ENCODE results near the gene SHROOM4. TPM values are rescaled to one million over a fixed set of nuclear protein-coding genes. Genes with fewer than 3 reads are reported as not detected.

Gene SHROOM4
- total and polyA plus RNA-seq, 9 donors: 4.5 to 8.4 (median 6.3) TPM

DNA sequence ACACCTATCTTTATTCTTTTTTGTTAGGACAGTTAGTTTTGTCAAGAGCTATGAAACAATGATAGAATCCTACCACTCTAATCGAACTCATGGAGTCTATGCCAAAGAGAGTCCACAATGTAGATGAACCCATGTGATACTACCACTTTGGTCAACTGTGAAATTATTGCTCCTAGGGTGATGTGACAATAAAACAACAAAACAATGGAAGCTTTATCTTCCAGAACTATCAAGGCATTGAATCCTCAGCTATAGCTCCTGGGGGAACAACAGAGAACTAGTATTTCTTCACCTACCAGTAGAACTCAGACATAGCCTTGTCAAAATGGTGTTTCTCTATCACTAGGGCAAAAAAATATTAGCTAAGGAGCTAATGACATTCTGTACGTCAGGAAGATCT lies 62.9 kb downstream of the SHROOM4 start:
- no peaks in the 10 kb centered on the region for H3K4me1 ChIP-seq (ENCODE audit: control insufficient read depth, insufficient read depth, low read length)
- no peaks in the 10 kb centered on the region for H3K36me3 ChIP-seq (ENCODE audit: control insufficient read depth, insufficient read depth, low read length)
- DNase-seq: no peak
- no CpG with 5 or more reads among the region's 2 CpGs for WGBS (ENCODE audit: insufficient coverage)
- H3K9me3 ChIP-seq (replicated peaks; ENCODE audit: control insufficient read depth, low read depth, low read length): no peaks in the 10 kb centered on the region
- H3K27ac ChIP-seq (ENCODE audit: low read length): no peak overlapping the region
- peaks cover 7% of the 10 kb centered on the region for H3K27me3 ChIP-seq (ENCODE audit: control insufficient read depth, insufficient read depth, low read length)
- no peak overlapping the region for H3K4me3 ChIP-seq (ENCODE audit: low read length)

DNA sequence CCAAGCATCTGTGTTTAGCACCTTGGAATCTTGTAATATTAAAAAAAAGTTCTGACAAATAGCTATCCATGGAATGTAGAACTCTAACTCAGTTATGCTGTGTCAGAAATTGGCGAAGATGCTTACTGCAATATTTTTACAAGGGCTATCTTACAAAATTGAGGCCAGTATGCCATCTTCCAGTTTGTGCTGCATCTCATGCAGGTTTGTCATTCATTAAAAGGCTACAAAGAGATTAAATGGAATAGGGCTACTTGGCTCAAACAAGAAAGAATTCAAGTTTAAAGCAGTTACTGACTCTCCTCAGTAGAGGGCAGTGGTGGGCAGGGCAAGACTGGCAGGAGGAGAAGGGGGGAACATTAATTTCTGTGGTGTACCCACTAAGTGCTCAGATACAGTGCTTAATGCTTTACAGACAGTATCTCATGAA lies 66.5 kb downstream of the SHROOM4 start:
- Histone ChIP-seq H3K27ac (ENCODE audit: low read length) (no peak overlapping the region), H3K9me3 (replicated peaks; ENCODE audit: control insufficient read depth, low read depth, low read length) (no peaks in the 10 kb centered on the region), H3K27me3 (ENCODE audit: control insufficient read depth, insufficient read depth, low read length) (peaks cover 13% of the 10 kb centered on the region), H3K4me3 (ENCODE audit: low read length) (no peak overlapping the region), H3K36me3 (ENCODE audit: control insufficient read depth, insufficient read depth, low read length) (no peaks in the 10 kb centered on the region), H3K4me1 (ENCODE audit: control insufficient read depth, insufficient read depth, low read length) (no peaks in the 10 kb centered on the region)
- WGBS (ENCODE audit: insufficient coverage): no CpG with 5 or more reads among the region's 1 CpG
- no peak for DNase-seq

DNA sequence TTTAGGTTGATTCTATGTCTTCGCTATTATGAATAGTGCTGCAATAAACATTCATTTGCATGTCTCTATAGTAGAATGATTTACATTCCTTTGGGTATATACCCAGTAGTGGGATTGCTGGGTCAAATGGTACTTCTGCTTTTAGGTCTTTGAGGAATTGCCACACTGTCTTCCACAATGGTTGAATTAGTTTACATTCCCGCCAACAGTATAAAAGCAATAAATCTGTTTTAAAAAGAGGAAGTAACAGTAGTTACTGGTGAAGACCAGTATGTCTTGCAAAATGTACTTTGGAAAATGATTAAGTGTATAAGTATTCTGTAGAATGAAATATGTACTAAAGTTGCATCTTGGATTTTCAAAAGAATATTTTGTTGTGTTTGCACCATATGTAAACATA lies 77.3 kb downstream of the SHROOM4 start:
- no peaks in the 10 kb centered on the region for H3K36me3 ChIP-seq (ENCODE audit: control insufficient read depth, insufficient read depth, low read length)
- H3K4me1 ChIP-seq (ENCODE audit: control insufficient read depth, insufficient read depth, low read length): no peaks in the 10 kb centered on the region
- H3K4me3 ChIP-seq (ENCODE audit: low read length): no peak overlapping the region
- no peaks in the 10 kb centered on the region for H3K9me3 ChIP-seq (replicated peaks; ENCODE audit: control insufficient read depth, low read depth, low read length)
- no peaks in the 10 kb centered on the region for H3K27me3 ChIP-seq (ENCODE audit: control insufficient read depth, insufficient read depth, low read length)
- no CpG with 5 or more reads among the region's 2 CpGs for WGBS (ENCODE audit: insufficient coverage)
- no peak for DNase-seq
- no peak overlapping the region for H3K27ac ChIP-seq (ENCODE audit: low read length)

- Histone ChIP-seq H3K27me3 (ENCODE audit: control insufficient read depth, insufficient read depth, low read length) (peaks cover 9% of the 10 kb centered on the region), H3K9me3 (replicated peaks; ENCODE audit: control insufficient read depth, low read depth, low read length) (no peaks in the 10 kb centered on the region), H3K4me1 (ENCODE audit: control insufficient read depth, insufficient read depth, low read length) (no peaks in the 10 kb centered on the region), H3K27ac (ENCODE audit: low read length) (no peak overlapping the region), H3K36me3 (ENCODE audit: control insufficient read depth, insufficient read depth, low read length) (no peaks in the 10 kb centered on the region), H3K4me3 (ENCODE audit: low read length) (no peak overlapping the region)
- no peak for DNase-seq
- WGBS (ENCODE audit: insufficient coverage): 17% methylated on average over 1 of the region's 3 CpGs
Observed at GRCh38 chrX:50726296-50726695, 87.7 kb downstream of the SHROOM4 start.

- Histone ChIP-seq H3K36me3 (ENCODE audit: control insufficient read depth, insufficient read depth, low read length) (no peaks in the 10 kb centered on the region), H3K4me1 (ENCODE audit: control insufficient read depth, insufficient read depth, low read length) (no peaks in the 10 kb centered on the region), H3K9me3 (replicated peaks; ENCODE audit: control insufficient read depth, low read depth, low read length) (no peaks in the 10 kb centered on the region), H3K27me3 (ENCODE audit: control insufficient read depth, insufficient read depth, low read length) (peaks cover 8% of the 10 kb centered on the region), H3K4me3 (ENCODE audit: low read length) (no peak overlapping the region), H3K27ac (ENCODE audit: low read length) (no peak overlapping the region)
- DNase-seq: no peak
- WGBS (ENCODE audit: insufficient coverage): no CpG with 5 or more reads among the region's 5 CpGs
Observed at GRCh38 chrX:50725310-50725709, 88.7 kb downstream of the SHROOM4 start.

- no peak for DNase-seq
- peaks cover 10% of the 10 kb centered on the region for H3K27me3 ChIP-seq (ENCODE audit: control insufficient read depth, insufficient read depth, low read length)
- WGBS (ENCODE audit: insufficient coverage): no CpG with 5 or more reads among the region's 1 CpG
- no peak overlapping the region for H3K4me3 ChIP-seq (ENCODE audit: low read length)
- H3K27ac ChIP-seq (ENCODE audit: low read length): no peak overlapping the region
- no peaks in the 10 kb centered on the region for H3K4me1 ChIP-seq (ENCODE audit: control insufficient read depth, insufficient read depth, low read length)
- no peaks in the 10 kb centered on the region for H3K9me3 ChIP-seq (replicated peaks; ENCODE audit: control insufficient read depth, low read depth, low read length)
- no peaks in the 10 kb centered on the region for H3K36me3 ChIP-seq (ENCODE audit: control insufficient read depth, insufficient read depth, low read length)
Observed at GRCh38 chrX:50723006-50723405, 91.0 kb downstream of the SHROOM4 start.

GRCh38 chrX:50721764-50722521 lies 92.1 kb downstream of the SHROOM4 start:
- no CpG with 5 or more reads among the region's 1 CpG for WGBS (ENCODE audit: insufficient coverage)
- Histone ChIP-seq H3K27ac (ENCODE audit: low read length) (peak overlapping the region; percentile 59), H3K27me3 (ENCODE audit: control insufficient read depth, insufficient read depth, low read length) (peaks cover 13% of the 10 kb centered on the region), H3K4me1 (ENCODE audit: control insufficient read depth, insufficient read depth, low read length) (no peaks in the 10 kb centered on the region), H3K4me3 (ENCODE audit: low read length) (no peak overlapping the region), H3K9me3 (replicated peaks; ENCODE audit: control insufficient read depth, low read depth, low read length) (no peaks in the 10 kb centered on the region), H3K36me3 (ENCODE audit: control insufficient read depth, insufficient read depth, low read length) (no peaks in the 10 kb centered on the region)
- peak; percentile 56 for DNase-seq

GRCh38 chrX:50719614-50720013 lies 94.4 kb downstream of the SHROOM4 start:
- H3K36me3 ChIP-seq (ENCODE audit: control insufficient read depth, insufficient read depth, low read length): no peaks in the 10 kb centered on the region
- WGBS (ENCODE audit: insufficient coverage): no CpG with 5 or more reads among the region's 2 CpGs
- DNase-seq: no peak
- no peaks in the 10 kb centered on the region for H3K4me1 ChIP-seq (ENCODE audit: control insufficient read depth, insufficient read depth, low read length)
- H3K27me3 ChIP-seq (ENCODE audit: control insufficient read depth, insufficient read depth, low read length): peaks cover 11% of the 10 kb centered on the region
- H3K4me3 ChIP-seq (ENCODE audit: low read length): no peak overlapping the region
- no peak overlapping the region for H3K27ac ChIP-seq (ENCODE audit: low read length)
- H3K9me3 ChIP-seq (replicated peaks; ENCODE audit: control insufficient read depth, low read depth, low read length): no peaks in the 10 kb centered on the region

GRCh38 chrX:50718776-50719175 lies 95.2 kb downstream of the SHROOM4 start:
- DNase-seq: no peak
- Histone ChIP-seq H3K4me3 (ENCODE audit: low read length) (no peak overlapping the region), H3K36me3 (ENCODE audit: control insufficient read depth, insufficient read depth, low read length) (no peaks in the 10 kb centered on the region), H3K27me3 (ENCODE audit: control insufficient read depth, insufficient read depth, low read length) (peaks cover 11% of the 10 kb centered on the region), H3K9me3 (replicated peaks; ENCODE audit: control insufficient read depth, low read depth, low read length) (no peaks in the 10 kb centered on the region), H3K27ac (ENCODE audit: low read length) (no peak overlapping the region), H3K4me1 (ENCODE audit: control insufficient read depth, insufficient read depth, low read length) (no peaks in the 10 kb centered on the region)
- WGBS (ENCODE audit: insufficient coverage): no CpG with 5 or more reads among the region's 1 CpG

DNA sequence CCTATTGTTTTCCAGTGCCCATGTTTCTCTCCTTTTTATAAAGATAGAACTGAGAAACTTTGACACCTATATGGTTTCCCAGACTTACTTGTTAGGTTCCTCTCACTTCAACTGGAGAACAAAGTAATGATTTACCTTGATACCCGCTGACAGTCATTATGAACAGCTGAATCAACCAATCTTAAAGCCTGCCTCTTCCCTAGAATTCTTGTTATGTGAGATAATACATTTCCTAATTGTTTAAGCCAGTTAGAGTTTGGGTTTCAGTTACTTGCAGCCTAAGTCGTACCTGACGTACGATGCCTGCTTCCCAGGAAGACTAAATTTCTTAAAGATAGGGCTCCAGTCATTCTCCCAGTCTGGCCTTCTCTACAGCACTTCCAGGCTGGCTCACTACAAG lies 97.3 kb downstream of the SHROOM4 start:
- H3K4me3 ChIP-seq (ENCODE audit: low read length): no peak overlapping the region
- H3K27me3 ChIP-seq (ENCODE audit: control insufficient read depth, insufficient read depth, low read length): peaks cover 10% of the 10 kb centered on the region
- H3K9me3 ChIP-seq (replicated peaks; ENCODE audit: control insufficient read depth, low read depth, low read length): no peaks in the 10 kb centered on the region
- no peak for DNase-seq
- no peaks in the 10 kb centered on the region for H3K36me3 ChIP-seq (ENCODE audit: control insufficient read depth, insufficient read depth, low read length)
- no peaks in the 10 kb centered on the region for H3K4me1 ChIP-seq (ENCODE audit: control insufficient read depth, insufficient read depth, low read length)
- no peak overlapping the region for H3K27ac ChIP-seq (ENCODE audit: low read length)
- no CpG with 5 or more reads among the region's 4 CpGs for WGBS (ENCODE audit: insufficient coverage)

GRCh38 chrX:50712777-50713176 lies 101.2 kb downstream of the SHROOM4 start:
- Histone ChIP-seq H3K27me3 (ENCODE audit: control insufficient read depth, insufficient read depth, low read length) (peaks cover 21% of the 10 kb centered on the region), H3K9me3 (replicated peaks; ENCODE audit: control insufficient read depth, low read depth, low read length) (no peaks in the 10 kb centered on the region), H3K4me1 (ENCODE audit: control insufficient read depth, insufficient read depth, low read length) (peaks cover 2% of the 10 kb centered on the region), H3K27ac (ENCODE audit: low read length) (no peak overlapping the region), H3K36me3 (ENCODE audit: control insufficient read depth, insufficient read depth, low read length) (no peaks in the 10 kb centered on the region), H3K4me3 (ENCODE audit: low read length) (no peak overlapping the region)
- no peak for DNase-seq
- WGBS (ENCODE audit: insufficient coverage): 35% methylated on average over 5 of the region's 6 CpGs

Data from muscle of leg (tissue), 11 donors.